Measurements from ENCODE around the gene PDE8A.

PDE8A gene

DNA sequence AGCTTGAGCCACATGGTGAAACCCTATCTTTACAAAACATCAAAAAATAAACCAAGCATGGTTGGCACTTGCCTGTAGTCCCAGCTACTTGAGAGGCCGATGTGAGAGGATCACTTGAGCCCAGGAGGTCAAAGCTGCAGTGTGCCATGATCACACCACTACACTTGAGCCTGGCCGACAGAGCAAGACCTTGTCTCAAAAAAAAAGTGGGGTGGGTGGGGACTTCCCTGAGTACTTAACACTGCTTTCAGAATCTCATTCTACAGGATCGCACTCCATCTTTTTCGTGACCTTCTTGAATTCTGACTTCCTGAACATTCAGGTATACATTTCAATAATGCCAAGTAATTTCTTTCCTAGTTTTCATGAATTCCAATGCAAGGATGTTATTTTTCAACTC is 91.3 kb downstream of the PDE8A start:
- peaks cover 2% of the 10 kb centered on the region for H3K36me3 ChIP-seq (ENCODE audit: control insufficient read depth, insufficient read depth, low read length)
- H3K27me3 ChIP-seq (replicated peaks; ENCODE audit: control insufficient read depth, insufficient read depth, low read length), result no peaks in the 10 kb centered on the region
- no peak overlapping the region for H3K4me3 ChIP-seq (replicated peaks; ENCODE audit: low read depth, low read length)
- TF ChIP-seq, protein P1, sequence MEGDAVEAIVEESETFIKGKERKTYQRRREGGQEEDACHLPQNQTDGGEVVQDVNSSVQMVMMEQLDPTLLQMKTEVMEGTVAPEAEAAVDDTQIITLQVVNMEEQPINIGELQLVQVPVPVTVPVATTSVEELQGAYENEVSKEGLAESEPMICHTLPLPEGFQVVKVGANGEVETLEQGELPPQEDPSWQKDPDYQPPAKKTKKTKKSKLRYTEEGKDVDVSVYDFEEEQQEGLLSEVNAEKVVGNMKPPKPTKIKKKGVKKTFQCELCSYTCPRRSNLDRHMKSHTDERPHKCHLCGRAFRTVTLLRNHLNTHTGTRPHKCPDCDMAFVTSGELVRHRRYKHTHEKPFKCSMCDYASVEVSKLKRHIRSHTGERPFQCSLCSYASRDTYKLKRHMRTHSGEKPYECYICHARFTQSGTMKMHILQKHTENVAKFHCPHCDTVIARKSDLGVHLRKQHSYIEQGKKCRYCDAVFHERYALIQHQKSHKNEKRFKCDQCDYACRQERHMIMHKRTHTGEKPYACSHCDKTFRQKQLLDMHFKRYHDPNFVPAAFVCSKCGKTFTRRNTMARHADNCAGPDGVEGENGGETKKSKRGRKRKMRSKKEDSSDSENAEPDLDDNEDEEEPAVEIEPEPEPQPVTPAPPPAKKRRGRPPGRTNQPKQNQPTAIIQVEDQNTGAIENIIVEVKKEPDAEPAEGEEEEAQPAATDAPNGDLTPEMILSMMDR (IDR thresholded peaks at IDR 0.05; ENCODE audit: insufficient read depth, low read length, poor library complexity, severe bottlenecking), result no peak
- DNase-seq (ENCODE audit: extremely low read depth, insufficient read length), result no peak

DNA sequence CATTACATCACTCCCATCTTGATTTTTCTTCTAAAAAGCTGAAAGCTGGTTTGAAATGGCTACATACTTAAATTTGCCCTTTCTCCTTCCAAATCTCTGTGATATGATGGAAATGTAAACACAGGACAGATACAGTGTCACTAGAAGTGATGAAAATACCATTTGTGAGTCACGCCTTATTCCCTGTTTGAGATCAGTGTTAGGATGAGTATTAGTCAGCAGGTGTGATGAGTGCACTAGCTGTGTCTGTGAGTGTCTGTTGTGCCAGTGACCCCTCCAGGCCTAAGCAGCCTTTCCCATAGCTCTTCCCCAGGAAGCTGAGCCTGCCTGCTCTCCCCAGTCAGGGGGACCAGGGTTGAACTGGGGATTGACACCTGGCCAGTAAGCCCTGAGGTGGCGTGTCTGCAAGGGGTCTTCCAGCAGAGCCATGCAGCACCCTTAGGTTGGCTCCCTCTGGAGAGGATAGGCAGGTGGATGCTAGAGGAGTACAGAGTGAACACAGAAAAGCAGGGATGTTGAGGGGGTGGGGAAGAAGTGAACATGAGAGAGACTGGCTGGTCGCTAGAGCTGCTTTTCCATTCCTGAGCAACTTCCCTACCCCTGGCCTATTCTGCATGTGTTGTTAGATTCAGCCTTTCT is 92.0 kb downstream of the PDE8A start:
- H3K4me3 ChIP-seq (replicated peaks; ENCODE audit: low read depth, low read length), result no peak overlapping the region
- H3K27me3 ChIP-seq (replicated peaks; ENCODE audit: control insufficient read depth, insufficient read depth, low read length), result no peaks in the 10 kb centered on the region
- TF ChIP-seq, protein P1 (IDR thresholded peaks at IDR 0.05; ENCODE audit: insufficient read depth, low read length, poor library complexity, severe bottlenecking), result no peak
- peaks cover 2% of the 10 kb centered on the region for H3K36me3 ChIP-seq (ENCODE audit: control insufficient read depth, insufficient read depth, low read length)
- no peak for DNase-seq (ENCODE audit: extremely low read depth, insufficient read length)

DNA sequence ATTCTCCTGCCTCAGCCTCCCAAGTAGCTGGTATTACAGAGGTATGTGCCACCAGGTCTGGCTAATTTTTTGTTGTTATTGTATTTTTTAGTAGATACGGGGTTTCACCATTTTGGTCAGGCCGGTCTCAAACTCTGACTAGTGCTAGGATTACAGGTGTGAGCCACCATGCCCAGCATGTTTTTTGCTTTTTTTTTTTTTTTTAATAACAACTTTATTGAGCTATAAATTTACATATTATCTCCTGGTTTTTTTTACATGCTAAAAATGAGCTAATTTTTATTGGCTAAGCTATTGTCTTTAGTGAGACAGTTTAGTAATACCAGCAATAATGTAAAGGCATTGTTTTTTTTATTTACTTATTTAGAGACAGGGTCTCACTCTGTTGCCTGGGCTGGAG is 105.2 kb downstream of the PDE8A start:
- Histone ChIP-seq H3K4me3 (replicated peaks; ENCODE audit: low read depth, low read length) (no peak overlapping the region), H3K27me3 (replicated peaks; ENCODE audit: control insufficient read depth, insufficient read depth, low read length) (no peaks in the 10 kb centered on the region), H3K36me3 (ENCODE audit: control insufficient read depth, insufficient read depth, low read length) (no peaks in the 10 kb centered on the region; the same call in 1 of the 2 replicates)
- TF ChIP-seq, protein P1 (IDR thresholded peaks at IDR 0.05; ENCODE audit: insufficient read depth, low read length, poor library complexity, severe bottlenecking), result no peak
- no peak for DNase-seq (ENCODE audit: extremely low read depth, insufficient read length)

DNA sequence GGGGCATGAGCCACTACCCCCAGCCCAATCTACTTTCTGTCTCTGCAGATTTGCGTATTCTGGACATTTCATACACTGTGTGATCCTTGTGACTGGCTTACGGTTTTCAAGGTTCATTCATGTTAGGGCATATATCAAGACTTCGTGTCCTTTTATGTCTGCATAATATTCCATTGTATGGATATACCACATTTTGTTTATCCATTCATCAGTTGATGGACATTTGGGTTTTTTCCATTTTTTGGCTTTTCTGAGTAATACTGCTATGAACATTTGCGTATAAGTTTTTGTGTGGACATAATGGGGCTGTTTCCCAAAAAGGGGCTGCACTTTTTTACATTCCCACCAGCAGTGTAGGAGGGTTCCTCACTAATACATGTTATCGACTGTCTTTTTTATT is 106.6 kb downstream of the PDE8A start:
- no peak overlapping the region for H3K4me3 ChIP-seq (replicated peaks; ENCODE audit: low read depth, low read length)
- peaks cover 2% of the 10 kb centered on the region; the same call in 1 of the 2 replicates for H3K36me3 ChIP-seq (ENCODE audit: control insufficient read depth, insufficient read depth, low read length)
- TF ChIP-seq, protein P1 (IDR thresholded peaks at IDR 0.05; ENCODE audit: insufficient read depth, low read length, poor library complexity, severe bottlenecking), result no peak
- DNase-seq (ENCODE audit: extremely low read depth, insufficient read length), result no peak
- no peaks in the 10 kb centered on the region for H3K27me3 ChIP-seq (replicated peaks; ENCODE audit: control insufficient read depth, insufficient read depth, low read length)

DNA sequence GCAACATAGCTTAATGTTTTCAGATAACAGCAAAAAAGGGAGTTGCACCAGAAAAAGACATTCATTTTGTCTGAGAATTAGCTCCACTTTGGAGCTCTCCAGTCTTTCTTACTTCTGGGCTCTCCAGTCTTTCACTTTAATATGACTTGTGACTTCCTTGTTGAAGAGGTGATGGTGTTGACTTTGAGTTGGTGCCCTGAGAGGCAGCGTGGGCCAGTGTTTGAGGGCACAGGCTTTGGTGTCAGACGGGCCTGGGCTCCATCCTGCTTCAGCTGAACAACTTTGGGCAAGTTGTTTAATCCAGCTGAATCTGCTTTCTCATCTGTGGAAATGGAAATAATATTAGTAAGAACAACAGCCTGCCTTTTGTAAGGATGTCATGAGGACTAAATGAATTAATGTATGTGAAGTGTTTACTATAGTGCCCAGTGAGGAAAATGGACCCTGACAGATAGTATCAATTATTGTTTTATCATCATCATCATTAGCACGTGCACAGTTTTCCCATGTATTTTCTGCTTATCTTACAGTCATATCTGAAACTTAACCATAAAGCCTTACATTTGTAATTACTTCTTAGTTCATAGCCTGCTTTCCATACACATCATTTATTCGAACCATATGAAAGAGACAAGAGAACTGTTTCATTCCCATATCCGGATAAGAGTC is 108.4 kb downstream of the PDE8A start:
- Histone ChIP-seq H3K36me3 (ENCODE audit: control insufficient read depth, insufficient read depth, low read length) (peaks cover 2% of the 10 kb centered on the region; the same call in 1 of the 2 replicates), H3K4me3 (replicated peaks; ENCODE audit: low read depth, low read length) (no peak overlapping the region), H3K27me3 (replicated peaks; ENCODE audit: control insufficient read depth, insufficient read depth, low read length) (no peaks in the 10 kb centered on the region)
- DNase-seq (ENCODE audit: extremely low read depth, insufficient read length), result no peak
- TF ChIP-seq, protein P1 (IDR thresholded peaks at IDR 0.05; ENCODE audit: insufficient read depth, low read length, poor library complexity, severe bottlenecking), result no peak
